Measurements from ENCODE around the gene DPH7.
"Not testable (repeated sequence)": the region's sequence is repeated elsewhere in the genome, so short reads cannot be mapped to it uniquely, and the experiment has no call there.

The DPH7 gene

DNA sequence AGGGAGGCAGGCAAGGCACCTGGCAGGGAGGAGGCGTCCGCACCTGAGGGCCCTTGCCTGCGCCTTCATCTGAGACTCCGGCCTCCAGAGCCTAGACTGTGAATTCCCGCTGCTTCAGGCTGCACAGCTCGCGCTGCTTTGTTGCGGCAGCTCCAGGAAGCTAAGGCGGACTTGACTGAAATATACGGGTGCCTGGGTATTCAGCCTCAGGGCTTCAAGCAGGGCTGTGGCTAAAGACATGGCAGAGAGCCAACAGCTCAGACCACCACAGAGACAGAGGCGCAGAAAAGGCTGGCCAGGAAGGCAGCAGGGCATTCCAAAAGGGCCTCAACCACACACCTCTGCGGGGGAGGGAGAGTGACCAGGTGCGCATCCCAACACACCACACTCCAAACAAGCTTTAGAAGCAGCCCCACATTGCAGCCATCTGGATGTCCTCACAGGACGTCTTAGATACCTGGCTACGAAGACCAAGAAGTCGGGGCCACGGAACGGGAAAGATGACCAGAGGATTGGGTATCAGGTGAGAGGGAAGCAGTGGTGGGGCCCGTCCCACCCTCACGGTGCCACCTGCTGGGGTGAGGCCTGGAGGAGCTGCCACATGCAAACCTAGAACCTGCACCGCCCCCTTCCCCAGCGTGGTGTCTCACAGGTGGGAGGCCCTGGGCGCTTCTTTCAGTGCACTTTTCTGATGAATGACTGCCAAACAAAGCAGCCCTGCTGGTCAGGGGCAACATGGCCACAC, 1.7 kb upstream of the DPH7 start:
- no peak for DNase-seq

DNA sequence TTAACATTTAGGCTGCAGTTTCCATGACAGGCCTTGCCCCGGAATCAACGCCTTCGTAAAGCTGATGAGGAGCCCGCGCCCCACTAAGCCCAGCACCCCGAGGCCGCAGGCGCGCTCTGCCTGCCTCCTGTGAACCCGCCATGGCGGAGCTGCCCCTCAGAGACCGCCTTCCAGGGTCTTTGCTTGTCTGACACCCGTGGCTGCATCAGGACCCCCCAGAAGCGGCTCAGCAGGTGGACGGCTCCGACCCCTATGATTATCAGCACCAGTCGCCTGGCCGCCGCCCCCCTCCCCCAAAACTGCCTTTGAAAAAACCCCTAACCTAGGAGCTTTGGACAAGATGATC, 507 bp upstream of the DPH7 start:
- DNase-seq, result no peak

DNA sequence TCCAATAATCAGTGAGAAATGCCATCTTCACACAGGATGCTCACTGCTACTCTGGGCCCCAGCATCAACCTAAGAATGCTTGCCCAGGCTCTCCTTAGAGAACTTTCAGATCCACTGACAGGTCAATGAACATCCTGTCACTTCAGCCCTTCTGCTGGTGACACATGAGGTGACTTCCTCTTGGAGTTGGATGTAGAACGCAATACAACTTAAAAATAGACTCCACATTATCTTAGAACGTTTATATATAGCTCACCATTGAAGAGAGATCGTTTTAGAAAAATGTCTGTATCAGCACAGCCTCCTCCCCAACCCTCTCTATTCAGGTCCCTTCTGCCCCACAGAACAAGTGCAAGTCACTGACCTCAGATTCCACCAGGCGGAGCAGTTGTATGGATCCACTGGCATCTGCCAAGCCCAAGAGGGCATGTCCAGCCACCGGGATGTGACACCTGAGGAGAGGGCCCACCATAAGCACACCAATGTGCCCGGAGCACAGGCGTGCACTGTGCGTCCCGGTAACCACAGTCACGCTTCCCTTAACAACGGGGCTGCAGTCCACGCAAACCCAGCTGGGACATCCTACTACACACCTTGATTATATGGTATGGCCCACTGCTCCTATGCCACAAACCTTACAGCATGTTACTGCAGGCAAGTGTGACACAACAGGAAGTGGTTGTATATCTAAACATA, 2.9 kb downstream of the DPH7 start:
- DNase-seq, result no peak

DNA sequence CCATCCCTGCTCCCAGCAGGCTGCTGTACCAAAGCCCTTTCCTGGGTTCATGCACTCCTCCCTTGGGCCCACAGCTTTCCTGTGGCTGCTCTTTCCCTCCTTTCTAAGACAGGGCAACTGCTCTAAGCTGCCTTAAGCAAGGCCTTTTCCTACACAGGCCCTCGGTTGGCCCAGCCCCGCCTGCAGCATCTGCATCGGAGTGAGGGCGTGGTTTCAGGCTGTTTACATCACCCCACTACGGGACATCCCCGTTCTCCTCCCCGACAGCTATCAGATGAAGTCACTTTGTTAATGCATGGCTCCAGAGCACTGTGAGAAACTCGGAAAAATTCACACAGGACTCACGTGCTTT, 3.4 kb downstream of the DPH7 start:
- no peak for DNase-seq

DNA sequence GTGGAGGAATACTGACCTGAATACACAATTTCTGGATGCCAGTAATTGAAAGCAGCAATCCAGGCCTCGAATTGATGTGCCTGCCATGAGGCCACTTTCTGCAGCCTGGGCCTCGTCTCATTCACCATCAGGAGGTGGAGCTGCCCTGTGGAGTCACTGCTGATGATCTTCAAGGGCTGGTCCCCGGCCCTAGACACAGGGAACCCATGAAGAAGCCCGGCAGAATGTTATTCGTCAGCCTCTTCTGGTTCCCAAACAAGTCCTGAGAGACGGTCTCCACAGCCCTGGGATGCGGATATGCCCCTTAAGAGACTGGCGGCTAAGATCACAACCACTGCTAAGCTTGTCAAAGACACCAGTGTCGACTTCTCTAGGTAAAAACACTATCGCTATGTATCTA, 4.5 kb downstream of the DPH7 start:
- no peak for DNase-seq

DNA sequence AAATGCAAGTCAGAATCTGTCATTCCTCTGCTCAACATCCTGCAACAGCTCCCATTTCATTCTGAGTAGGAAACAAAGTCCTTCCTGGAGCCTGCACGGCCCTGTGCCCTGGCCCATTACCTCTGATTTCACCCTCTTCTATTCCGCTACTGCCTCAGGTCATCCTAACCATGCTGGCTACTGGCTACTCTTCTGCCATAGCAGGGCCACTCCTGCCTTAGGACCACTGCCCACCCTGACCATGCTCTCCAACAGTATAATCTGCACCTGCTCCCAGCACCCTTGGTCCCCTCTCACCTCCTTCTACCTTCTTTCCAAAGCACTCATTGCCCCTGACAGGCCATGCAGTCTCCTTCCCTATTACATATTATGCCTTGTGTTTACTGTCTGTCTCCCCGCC, 8.2 kb downstream of the DPH7 start:
- no peak for DNase-seq

DNA sequence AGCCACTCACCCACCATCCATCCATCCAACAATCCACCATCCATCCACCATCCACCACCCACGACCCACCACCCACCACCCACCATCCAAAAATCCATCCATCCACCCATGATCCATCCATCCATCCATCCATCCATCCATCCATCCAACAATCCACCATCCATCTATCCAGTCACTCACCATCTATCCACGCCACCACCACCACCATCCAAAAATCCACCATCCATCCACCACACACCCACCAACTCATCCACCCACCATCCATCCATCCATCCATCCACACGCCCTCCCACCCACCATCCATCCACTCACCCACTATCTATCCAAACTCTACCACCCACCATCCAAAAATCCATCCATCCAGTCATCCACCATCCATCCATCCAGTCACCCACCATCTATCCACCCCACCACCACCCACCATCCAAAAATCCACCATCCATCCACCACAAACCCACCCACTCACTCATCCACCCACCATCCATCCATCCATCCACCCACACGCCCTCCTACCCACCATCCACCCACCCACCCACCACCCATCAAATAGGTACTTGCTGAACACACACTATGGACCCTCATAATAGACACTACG, 9.0 kb downstream of the DPH7 start:
- DNase-seq, result no peak

DNA sequence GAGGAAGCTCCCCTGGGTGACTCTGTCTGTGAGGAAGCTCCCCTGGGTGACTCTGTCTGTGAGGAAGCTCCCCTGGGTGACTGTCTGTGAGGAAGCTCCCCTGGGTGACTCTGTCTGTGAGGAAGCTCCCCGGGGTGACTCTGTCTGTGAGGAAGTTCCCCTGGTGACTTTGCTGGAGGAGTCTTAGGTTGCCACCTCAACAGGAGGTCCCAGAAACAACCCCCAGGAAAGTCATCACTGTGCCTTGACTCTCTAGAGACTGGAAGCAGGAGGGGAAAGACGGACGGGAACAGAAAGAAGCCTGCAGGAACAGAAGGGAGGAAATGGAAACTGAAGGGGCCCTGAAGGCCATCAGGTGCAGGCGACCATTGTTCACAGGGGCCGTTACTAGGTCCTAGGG, 10.3 kb downstream of the DPH7 start:
- DNase-seq, result not testable (repeated sequence)

DNA sequence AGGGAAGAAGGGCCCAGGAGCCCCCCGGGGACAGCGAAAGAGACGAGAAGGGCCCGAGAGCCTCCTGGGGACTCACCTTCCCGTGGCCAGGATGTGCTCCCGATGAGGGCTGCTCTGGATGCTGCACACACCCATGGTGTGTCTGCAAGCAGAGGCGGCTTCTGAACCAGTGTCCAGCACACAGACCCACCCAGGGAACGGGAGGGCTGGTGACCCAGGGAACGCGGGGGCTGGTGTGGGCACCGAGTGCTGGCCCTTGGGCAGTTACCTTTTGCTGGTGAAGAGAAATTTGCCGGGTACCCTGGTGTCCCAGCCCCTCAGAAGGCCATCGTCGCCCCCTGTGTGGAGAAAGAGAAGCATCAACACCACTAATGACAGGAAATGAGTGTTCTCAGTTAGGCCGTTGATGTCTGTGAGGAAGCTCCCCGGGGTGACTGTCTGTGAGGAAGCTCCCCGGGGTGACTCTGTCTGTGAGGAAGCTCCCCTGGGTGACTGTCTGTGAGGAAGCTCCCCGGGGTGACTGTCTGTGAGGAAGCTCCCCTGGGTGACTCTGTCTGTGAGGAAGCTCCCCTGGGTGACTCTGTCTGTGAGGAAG, 13.8 kb downstream of the DPH7 start:
- DNase-seq, result no peak

DNA sequence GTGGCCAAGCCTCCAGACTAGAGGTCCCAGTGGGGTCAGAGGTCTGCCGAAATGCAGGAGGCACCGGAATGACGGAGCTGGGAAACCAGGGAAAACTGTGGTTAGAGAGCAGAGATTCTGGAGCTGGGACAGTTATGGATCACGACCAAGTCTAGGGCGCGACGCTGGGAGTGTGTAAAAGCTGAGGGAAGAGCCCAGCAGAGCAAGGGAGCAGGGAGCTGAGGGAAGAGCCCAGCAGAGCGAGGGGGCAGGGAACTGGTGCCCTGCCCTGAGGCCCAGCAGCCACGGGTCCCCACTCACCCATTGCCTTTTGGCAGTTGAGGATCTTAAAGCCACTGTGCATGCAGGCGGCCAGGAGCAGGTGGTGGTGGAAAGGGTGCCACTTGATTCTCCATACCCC, 14.6 kb downstream of the DPH7 start:
- DNase-seq, result no peak

DNA sequence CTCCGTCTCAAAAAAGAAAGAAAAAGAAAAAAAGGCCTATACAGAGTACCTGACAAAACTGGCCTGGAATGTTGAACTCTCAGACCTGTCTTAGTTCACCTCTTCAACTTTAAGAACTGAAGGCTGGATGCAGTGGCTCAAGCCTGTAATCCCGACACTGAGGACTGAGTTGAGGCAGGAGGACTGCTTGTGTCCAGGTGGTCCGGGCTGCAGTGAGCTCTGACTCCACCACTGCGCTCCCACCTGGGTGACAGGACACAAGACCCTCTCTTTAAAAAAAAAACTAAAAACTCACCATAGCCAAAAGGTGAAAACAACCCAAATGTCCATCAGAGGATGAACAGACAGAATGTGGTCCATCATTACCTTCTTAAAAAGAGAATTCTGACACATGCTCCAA, 20.6 kb downstream of the DPH7 start:
- DNase-seq, result no peak

DNA sequence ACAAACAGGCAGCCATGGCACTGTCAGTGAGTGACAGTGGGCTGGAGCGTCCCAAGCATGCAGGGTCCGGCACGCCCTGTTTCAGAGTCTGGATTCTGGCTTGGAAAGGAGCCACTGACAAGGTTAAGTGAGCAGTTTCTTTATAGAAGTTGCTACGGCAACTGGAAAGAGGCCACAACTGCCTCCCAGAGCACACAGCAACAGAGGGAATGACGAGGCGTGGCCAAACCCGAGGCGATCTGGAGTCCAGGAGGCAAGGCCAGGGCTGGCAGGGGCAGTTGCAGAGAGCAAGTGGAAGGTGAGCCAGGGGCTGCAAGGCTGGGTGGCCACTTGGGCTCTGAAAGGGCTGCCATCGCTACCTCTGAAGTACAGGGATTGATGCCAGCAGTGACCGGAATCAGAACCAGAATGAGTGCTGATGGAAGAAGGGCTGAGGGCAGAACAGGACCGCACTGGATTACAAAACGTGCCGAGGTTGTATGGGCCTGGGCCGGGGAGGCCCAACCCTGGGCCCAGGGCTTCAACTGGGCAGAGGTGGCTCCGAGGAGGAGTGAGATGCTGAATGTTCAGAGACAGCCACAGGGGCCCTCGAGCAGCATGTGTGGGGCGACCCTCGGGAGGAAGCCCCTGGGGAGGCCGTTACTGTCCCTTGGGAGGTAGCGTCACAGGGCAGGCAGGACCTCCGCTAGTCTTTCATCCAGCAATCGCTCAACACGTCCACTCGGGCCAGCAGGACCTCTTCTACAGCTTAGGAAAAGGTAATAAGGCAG, 22.5 kb downstream of the DPH7 start:
- DNase-seq, result no peak

DNA sequence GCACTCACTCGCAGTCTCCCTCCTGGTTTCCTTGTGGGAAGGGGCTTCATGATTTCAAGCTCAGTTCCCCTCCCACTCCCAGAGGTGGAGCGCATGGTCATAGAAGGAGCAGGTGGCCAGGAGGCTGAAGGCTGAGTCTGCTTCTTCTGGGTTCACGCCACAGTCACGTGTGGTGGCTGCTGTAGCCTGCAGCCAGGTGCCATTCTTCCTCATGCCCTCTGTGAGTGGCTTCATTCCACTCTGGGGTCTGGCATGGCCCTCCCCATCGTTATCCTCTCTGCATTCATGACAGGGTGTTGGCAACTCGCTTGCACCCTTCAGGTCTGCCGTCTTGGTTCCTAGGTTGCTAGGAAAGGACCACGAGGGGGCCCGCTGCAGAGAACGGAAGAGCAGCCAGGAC, 23.5 kb downstream of the DPH7 start:
- DNase-seq, result no peak

DNA sequence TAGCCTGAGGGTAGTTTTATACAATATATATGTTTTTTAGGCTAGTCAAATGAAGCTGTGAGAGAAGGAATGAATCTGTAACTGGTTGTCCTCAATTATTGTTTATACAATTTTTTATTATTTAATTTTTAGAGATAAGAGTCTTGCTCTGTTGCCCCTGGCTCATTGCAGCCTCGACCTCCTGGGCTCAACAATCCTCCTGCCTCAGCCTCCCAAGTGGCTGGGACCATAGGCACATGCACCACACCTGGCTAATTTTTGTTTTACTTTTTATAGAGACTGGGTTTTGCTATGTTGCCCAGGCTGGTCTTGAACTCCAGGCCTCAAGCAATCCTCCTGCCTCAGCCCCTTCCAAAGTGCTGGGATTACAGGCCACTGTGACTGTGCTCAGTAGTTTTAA, 24.4 kb downstream of the DPH7 start:
- DNase-seq, result no peak

DNA sequence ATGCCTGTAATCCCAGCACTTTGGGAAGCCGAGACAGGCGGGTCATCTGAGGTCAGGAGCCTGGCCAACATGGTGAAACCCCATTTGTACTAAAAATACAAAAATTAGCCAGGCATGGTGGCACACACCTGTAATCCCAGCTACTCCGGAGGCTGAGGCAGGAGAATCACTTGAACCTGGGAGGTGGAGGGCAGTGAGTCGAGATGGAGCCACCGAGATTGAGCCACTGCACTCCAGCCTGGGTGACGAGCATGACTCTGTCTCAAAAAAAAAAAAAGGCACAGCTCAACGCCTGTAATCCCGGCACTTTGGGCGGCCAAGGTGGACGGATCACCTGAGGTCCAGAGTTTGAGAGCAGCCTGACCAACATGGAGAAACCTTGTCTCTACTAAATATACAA, 25.1 kb downstream of the DPH7 start:
- DNase-seq, result not testable (repeated sequence)

DNA sequence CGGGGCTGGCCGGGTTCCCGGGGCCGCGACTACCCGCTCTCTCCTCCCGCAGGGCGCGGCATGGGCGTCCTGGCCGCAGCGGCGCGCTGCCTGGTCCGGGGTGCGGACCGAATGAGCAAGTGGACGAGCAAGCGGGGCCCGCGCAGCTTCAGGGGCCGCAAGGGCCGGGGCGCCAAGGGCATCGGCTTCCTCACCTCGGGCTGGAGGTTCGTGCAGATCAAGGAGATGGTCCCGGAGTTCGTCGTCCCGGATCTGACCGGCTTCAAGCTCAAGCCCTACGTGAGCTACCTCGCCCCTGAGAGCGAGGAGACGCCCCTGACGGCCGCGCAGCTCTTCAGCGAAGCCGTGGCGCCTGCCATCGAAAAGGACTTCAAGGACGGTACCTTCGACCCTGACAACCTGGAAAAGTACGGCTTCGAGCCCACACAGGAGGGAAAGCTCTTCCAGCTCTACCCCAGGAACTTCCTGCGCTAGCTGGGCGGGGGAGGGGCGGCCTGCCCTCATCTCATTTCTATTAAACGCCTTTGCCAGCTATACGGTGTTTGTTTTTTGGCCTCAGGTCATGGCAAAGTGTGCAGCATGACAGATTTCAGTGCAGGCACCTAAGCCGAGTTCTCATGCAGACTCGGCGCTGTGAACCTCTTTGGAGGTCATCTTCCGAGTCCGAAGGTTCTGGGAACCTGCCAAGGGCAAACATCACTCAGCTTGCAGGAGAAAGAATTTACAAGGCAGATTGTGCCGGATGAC, 26.5 kb downstream of the DPH7 start:
- DNase-seq, result no peak

DNA sequence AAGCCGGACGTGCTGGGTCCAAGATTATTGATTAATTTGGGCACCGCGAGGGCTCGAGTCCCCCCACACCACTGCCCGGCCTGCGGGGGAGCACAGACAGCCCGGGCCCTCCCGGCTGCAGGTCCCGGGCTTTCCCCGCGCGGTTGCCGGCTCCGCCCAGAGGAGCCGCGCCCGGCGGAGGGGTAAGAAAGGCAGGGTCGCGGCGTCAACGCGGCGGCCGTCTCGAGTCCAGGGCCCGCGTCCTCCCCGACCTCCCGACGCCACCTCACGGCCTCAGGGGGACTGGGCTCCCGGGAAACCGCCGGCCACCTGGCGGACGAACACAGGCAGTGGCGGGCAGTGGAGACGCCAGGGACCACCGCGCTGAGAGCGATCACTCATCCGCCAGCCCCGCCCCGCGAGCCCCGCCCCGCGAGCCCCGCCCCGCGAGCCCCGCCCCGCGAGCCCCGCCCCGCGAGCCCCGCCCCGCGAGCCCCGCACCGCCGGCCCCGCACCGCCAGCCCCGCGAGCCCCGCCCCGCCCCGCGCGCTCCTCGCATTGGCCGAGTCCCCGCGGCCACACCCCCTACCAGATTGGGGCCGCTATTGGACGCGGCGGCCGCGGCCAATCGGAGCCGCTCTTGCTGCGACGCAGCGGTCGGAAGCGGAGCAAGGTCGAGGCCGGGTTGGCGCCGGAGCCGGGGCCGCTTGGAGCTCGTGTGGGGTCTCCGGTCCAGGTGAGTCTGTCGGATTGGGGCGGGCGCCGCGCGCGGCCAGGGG, 27.3 kb downstream of the DPH7 start, which contains the start of gene MRPL41:
MRPL41 (plus strand) TSS at position 616 of the 758 bp plus-strand sequence. CDS start 203 bp downstream, outside the sequence.
- peak; percentile 92 for DNase-seq

DNA sequence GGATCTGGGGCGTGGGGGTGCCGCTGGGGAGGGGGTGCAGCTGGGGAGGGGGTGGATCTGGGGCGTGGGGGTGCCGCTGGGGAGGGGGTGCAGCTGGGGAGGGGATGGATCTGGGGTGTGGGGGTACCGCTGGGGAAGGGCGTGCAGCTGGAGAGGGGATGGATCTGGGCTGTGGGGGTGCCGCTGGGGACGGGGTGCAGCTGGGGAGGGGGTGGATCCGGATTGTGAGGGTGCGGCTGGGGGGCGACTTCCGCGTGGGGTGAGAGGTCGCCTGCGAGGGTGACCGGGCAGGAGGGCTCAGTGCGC, 27.8 kb downstream of the DPH7 start:
- not testable (repeated sequence) for DNase-seq

DNA sequence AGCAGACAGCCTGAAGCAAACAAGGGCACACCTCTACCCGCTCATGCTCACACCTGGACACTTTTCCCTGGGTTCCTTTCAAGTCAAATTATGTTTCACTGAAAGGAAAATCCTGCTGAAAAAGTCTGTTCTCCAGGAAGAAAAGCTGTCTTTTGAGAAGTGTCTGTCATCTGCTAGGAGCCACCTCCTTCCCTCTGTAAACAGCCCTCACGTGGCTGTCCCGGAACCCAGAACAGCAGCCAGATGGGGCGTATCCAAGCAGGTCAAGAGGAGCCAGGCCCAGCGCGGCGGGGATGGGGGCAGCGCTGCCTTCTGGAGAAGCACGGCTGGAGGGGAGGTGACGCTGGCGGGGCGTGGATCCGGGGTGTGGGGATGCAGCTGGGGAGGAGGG, 28.5 kb downstream of the DPH7 start, which contains the start of gene PNPLA7:
PNPLA7 (minus strand) TSS at position 172 of the 391 bp plus-strand sequence. CDS start 205 bp downstream, outside the sequence.
- DNase-seq, result peak; percentile 80

DNA sequence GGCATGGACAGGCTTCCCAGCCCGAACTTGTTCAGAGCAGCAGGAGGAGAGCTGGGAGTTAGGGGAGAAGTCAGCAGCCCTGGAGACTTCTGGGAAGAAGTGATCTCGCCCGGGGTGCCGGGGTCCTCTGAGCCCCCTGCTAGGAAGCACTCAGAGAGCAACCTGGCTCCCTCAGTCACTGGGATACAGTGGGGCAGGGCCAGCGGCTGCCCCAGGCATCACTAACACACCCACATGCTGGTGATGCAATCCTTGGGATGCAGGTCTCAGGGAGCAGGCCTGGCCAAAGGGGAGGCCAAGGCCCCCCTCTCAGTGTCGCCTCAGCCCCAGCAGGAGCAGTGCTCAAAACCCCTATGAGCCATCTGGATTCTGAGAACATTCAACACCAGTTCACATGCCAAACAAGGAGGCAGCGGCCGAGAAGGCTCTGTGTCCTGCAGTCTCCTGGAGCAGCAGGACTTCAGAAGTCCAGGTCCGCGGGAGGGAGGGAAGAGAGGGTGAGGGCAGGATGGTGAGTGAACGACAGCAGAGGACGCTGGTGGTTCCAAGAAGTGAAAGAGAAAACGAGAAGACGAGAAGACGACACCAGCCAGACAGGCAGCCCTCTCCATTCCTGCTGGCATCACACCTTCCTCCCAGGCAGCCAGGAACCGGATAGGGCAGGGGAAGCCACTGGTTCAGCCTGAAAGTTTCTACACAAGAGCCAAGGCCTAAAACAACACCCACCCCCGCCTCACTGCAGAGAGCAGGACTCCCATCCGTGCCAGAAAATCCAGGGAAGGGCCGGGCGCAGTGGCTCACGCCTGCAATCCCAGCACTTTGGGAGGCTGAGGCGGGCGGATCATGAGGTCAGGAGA, 30.8 kb downstream of the DPH7 start:
- no peak for DNase-seq

DNA sequence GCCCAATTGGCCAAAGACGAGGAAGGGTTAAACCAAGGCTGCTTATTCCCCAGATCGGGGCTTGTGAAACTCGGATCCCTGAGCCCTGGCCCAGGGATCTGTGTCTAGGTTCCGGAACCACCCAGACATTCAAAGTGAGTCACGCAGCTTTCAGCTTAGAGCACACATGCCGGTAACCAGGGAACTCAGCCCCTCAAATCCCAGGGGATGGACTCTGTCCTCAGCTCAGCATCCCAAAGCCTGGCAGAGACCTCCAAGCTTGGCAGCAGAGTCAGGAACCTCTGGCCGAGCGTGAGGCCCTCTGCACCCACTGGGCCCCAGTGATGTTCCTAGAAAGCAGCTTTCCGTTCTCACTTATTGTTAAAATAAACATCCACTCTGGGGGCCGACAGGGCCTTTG, 33.6 kb downstream of the DPH7 start:
- no peak for DNase-seq

All from right forelimb (tissue), 1 donor.